Embryonic facial prominence (tissue), 1 donor: ENCODE data around the gene CPED1.

Experiments used
- DNase-seq: peaks from one replicate; pipeline ENCODE4 v3.0.0-alpha.2; 2016; ENCODE audit errors: extremely low spot score

The CPED1 gene

GRCh38 chr7:121151774-121152221 is 163.3 kb downstream of the CPED1 start:
- DNase-seq, result no peak

- DNase-seq, result no peak
Measured at GRCh38 chr7:121153411-121153810, 164.9 kb downstream of the CPED1 start.

GRCh38 chr7:121153995-121154394 is 165.5 kb downstream of the CPED1 start:
- DNase-seq, result no peak

- no peak for DNase-seq
Measured at GRCh38 chr7:121156825-121157224, 168.3 kb downstream of the CPED1 start.

- no peak for DNase-seq
Measured at GRCh38 chr7:121157341-121157751, 168.8 kb downstream of the CPED1 start.

GRCh38 chr7:121157885-121158590 is 169.5 kb downstream of the CPED1 start:
- no peak for DNase-seq

GRCh38 chr7:121158665-121159064 is 170.2 kb downstream of the CPED1 start:
- no peak for DNase-seq

- DNase-seq, result no peak
Measured at GRCh38 chr7:121159553-121159952, 171.0 kb downstream of the CPED1 start.

GRCh38 chr7:121160150-121161008 is 171.9 kb downstream of the CPED1 start:
- DNase-seq, result no peak

GRCh38 chr7:121163699-121164098 is 175.2 kb downstream of the CPED1 start:
- no peak for DNase-seq

GRCh38 chr7:121164247-121164646 is 175.7 kb downstream of the CPED1 start:
- no peak for DNase-seq

GRCh38 chr7:121166916-121167315 is 178.4 kb downstream of the CPED1 start:
- no peak for DNase-seq

GRCh38 chr7:121167971-121168370 is 179.5 kb downstream of the CPED1 start:
- no peak for DNase-seq

GRCh38 chr7:121169469-121169868 is 181.0 kb downstream of the CPED1 start:
- DNase-seq, result no peak

GRCh38 chr7:121172484-121172883 is 184.0 kb downstream of the CPED1 start:
- DNase-seq, result no peak

GRCh38 chr7:121175826-121176225 is 187.3 kb downstream of the CPED1 start:
- DNase-seq, result no peak

GRCh38 chr7:121178452-121178851 is 189.9 kb downstream of the CPED1 start:
- no peak for DNase-seq

GRCh38 chr7:121178869-121179497 is 190.5 kb downstream of the CPED1 start:
- DNase-seq, result no peak

- no peak for DNase-seq
Measured at GRCh38 chr7:121180436-121181063, 192.0 kb downstream of the CPED1 start.

GRCh38 chr7:121181357-121181756 is 192.8 kb downstream of the CPED1 start:
- no peak for DNase-seq

GRCh38 chr7:121182281-121182680 is 193.8 kb downstream of the CPED1 start:
- no peak for DNase-seq

- no peak for DNase-seq
Measured at GRCh38 chr7:121182902-121183301, 194.4 kb downstream of the CPED1 start.
